ENCODE results near the gene EIPR1.
A peak's percentile ranks its signal among the peaks of the same experiment; 100 is the strongest.
"Not testable (repeated sequence)": the region's sequence is repeated elsewhere in the genome, so short reads cannot be mapped to it uniquely, and the experiment has no call there.

The EIPR1 gene

DNA sequence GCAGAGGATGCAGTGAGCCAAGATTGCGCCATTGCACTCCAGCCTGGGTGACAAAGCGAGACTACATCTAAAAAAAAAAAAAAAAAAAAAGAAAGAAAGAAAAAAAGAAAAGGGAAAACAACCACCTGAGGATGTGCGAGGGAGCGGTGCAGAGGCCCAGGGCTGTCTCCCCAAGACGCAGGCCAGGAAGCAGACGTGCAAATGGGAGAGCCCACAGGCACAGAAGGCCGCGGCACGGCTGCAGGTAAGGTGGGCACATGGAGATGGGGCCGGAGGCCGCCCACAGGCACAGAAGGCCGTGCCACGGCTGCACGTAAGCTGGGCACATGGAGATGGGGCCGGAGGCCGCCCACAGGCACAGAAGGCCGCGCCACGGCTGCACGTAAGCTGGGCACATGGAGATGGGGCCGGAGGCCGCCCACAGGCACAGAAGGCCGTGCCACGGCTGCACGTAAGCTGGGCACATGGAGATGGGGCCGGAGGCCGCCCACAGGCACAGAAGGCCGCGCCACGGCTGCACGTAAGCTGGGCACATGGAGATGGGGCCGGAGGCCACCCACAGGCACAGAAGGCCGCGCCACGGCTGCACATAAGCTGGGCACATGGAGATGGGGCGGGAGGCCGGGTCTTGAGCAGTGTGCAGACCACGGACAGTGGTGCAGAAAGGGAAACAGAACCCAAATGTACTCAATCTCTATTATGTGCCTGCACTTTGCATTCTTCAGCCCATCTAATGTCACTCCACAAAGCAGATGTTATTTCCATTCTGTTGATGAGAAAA lies 93.6 kb downstream of the EIPR1 start:
- in situ Hi-C loops (cut with HindIII; ENCODE audit: low pct_ligation_motif_present, low pct_unique_long_range_greater_than_20kb, low sequenced_read_pairs); DNase-seq: not testable (repeated sequence)

DNA sequence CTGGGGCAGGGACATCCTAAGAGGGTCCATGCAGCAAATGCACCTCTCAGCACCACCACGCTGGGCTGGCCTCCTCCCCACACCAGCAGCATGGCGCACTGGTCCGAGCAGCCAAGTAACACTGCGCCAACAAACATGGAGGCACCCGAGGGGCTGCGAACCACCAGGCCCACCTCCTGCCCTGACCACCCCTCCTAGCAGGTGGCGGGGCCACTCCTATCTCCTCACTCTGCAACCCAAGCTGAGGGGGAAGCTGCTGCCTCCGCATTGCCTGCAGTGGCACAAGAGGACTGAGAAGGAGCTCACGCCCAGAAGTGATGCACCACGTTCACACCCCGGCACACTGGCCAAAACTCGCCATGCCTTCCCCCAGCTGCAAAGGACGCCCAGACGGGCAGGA lies 94.4 kb downstream of the EIPR1 start:
- DNase-seq: no peak
- in situ Hi-C loops (cut with HindIII; ENCODE audit: low pct_ligation_motif_present, low pct_unique_long_range_greater_than_20kb, low sequenced_read_pairs): no loop called here

DNA sequence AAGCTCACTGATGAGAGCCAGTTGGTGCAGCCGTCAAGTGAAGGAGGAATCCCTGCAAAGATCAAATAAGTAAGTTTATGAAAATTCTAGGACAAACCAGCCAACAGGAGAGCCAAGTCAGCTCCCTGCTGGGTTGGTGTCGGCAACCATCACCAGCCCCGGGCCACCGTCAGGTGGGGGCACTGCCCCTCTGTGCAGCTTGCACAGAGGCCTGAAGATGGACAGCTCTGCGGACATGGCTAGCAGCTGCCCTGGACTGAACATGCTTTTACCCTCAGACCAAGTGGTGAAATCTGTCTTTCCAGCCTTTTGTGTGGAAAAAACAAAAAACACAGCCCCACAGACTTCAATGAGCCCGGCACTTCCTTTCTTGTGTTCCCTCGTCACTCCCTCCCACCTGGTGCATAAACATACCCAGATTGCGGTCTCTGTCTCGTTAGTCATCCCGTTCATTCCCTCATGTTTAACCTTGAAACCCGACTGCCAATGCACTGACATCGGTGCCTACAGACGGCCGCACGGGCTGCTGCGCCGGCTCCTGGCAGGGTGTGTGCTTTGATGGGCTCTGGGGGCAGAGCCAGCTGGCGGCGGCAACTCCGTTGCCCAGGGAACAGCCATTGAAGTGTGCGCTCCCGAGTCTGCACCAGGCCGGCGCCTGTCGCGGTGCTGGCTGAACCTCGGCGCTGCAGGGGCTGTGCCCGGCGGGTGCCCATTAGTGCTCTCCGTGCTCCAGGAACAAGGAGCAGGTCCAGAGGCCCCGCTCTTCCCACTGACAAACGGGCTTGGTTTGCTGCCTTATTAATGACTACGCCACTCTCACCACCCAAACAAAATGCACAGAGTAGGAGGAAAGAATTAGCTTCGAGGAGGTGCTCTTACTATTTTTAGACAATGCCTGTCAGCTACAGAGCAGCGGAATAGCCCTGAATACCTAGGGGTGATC lies 95.3 kb downstream of the EIPR1 start:
- peak; percentile 97 for DNase-seq
- in situ Hi-C loops (cut with HindIII; ENCODE audit: low pct_ligation_motif_present, low pct_unique_long_range_greater_than_20kb, low sequenced_read_pairs): no loop called here

DNA sequence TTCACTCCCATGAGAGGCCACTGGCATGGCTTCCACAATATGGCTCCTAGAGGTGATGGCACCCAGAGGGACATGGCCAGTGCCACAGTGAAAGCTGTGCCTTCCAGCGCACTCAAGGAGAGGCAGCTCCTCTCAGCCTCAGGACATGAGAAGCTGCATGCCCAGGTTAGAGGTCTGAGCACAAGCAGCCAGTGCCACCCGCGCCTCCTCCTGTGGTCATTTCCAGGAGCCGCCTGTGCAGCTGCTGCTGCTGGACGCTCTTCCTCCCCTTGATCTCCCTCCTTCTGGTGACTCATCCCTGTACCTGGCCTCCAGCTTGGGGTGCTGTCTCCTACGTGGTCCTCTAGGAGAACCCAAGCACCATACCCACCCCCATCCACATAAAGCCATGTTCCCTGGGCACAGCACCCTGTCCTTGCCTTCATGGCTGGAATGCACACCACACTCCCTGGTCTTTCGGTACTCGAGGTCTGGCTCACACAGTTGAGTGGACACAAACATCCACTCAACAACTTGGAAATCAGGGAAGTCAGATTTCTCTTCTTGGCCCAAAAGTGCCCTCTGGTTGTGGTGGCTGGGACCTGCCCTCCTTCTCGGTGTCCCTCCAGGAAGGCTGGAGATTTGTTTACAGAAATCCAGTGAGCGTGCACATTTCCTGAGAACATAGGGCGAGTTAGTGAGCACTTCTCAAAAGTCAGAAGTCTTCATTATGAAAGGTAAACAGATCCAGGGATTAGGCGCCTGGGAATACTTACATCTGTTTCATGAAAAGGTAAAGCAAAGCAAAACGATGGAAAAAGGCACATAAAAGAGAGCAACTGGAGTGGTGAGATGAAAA lies 96.7 kb downstream of the EIPR1 start:
- peak; percentile 49 for DNase-seq

DNA sequence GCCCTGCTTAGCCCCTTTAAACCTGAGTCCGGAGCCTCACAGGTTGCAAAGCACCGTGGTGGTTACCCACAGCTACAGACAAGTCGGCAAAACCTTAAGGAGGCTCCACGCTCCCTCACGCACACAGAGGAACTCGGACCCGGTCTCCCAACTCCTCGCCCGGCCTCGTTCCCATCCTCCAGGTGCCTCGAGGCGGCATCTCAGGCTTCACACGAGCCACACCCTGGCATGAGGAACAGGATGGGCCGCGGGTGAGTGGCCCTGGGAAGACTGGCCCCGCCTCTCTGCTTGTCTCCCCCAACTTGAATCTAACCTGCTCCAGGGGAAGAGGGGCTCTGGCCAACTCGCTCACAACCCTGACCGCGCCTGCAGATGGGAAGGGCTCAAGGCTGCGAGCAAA lies 97.4 kb downstream of the EIPR1 start:
- in situ Hi-C loops (cut with HindIII; ENCODE audit: low pct_ligation_motif_present, low pct_unique_long_range_greater_than_20kb, low sequenced_read_pairs): no loop called here
- DNase-seq: no peak

More for the DNA sequence above, 96.7 kb downstream of the EIPR1 start:
- in situ Hi-C loops (cut with HindIII; ENCODE audit: low pct_ligation_motif_present, low pct_unique_long_range_greater_than_20kb, low sequenced_read_pairs): no loop called here

DNA sequence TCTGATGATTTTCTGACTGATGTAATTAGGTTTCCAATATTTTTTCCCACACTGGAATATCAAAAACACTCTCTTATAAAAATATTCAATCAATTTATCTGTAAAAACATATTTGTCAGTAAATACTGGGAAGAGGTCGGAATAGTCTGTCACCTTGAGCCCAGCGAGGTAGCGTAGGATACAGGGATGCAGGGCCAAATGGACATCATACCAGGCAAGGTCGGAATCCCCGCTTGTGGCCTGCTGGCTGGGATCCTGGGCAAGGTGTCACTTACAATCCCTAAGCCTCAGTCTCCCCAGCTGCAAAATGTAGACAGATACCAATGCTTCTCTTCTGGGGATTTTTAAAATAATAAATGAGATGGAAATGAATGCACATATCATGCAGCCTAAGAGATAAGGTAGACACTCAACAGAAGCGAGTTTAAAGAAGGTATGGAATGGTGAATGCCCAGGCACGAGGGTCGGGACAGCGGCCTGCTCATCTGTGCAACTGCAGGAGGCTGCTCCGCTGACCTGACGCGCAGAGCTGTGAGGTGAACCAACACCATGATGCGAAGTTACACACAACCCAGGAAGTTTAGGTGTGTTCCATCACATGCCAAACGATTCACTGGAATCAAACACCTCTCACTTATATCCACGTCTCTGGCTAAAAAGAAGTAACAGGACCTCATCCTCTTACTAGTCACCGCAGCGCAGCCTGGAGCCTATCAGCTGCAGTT lies 98.2 kb downstream of the EIPR1 start:
- DNase-seq: no peak
- in situ Hi-C loops (cut with HindIII; ENCODE audit: low pct_ligation_motif_present, low pct_unique_long_range_greater_than_20kb, low sequenced_read_pairs): no loop called here

DNA sequence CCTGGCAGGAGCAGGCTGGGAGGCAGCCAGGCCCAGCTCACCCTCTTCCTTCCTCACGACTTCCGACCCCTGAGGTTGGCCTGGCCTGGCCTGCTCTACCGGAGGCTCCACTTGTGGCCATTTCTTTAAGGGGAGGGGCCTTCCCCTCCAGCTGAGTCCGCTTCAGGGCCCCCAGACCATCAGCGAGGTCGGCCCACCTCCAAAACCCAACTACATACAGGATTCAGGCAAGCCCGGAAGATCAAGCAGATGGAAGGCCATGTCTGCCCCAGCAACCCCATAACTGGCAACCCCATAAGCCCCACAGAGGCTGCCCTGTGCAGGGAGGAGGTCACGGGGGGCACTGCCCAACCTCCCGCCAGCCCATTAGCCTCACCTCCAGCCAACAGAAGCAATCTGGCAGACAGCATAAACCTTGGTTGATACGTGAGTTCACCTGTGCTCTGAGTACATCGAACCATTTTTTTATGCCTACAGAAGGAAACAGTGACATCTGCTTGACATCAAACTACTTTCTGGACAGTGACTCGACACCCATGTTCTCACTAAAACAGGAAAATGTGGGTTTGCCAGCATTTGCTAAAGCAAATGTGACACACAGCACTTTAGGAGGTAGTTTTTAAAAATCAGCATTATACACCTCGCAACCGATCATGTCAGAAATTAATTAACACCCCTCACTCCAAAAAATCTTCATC lies 98.9 kb downstream of the EIPR1 start:
- DNase-seq: no peak
- in situ Hi-C loops (cut with HindIII; ENCODE audit: low pct_ligation_motif_present, low pct_unique_long_range_greater_than_20kb, low sequenced_read_pairs): no loop called here

DNA sequence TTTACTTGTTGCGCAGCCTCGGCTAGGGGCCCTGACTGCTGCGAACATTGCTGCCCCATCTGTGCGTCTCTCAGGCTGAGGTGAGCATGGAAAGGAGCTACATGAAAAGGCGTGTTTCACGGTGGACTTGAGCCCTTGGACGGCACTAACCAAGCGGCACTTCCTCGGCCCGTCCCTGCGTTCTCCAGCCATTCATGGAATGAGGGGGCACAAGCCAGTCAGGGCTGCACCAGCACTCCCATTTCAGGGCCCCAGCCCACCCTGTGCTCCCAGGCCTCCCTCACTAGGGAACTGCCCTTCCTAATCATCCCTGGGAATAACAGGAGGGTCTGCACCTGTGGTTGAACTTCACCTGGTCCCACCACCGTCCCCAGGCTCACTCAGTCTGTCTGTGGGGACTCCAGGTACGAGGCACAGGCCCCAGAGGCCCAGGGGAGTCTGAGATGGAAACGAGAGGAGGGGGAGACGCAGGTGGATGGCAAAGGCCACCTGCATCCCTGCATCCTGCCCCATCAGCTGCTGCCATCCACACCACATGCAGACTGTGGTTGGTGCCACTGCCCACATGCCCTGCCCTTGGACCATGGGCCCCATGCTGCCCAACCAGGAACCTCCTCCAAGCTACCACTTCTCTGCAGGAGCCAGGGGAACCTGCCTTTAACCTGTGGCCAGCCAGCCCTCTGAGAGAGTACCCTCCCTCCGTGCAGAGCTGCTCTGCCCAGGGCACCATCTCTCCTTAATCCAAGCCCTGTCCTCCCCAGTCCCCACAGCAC lies 99.7 kb downstream of the EIPR1 start:
- no peak for DNase-seq
- in situ Hi-C loops (cut with HindIII; ENCODE audit: low pct_ligation_motif_present, low pct_unique_long_range_greater_than_20kb, low sequenced_read_pairs): no loop called here

DNA sequence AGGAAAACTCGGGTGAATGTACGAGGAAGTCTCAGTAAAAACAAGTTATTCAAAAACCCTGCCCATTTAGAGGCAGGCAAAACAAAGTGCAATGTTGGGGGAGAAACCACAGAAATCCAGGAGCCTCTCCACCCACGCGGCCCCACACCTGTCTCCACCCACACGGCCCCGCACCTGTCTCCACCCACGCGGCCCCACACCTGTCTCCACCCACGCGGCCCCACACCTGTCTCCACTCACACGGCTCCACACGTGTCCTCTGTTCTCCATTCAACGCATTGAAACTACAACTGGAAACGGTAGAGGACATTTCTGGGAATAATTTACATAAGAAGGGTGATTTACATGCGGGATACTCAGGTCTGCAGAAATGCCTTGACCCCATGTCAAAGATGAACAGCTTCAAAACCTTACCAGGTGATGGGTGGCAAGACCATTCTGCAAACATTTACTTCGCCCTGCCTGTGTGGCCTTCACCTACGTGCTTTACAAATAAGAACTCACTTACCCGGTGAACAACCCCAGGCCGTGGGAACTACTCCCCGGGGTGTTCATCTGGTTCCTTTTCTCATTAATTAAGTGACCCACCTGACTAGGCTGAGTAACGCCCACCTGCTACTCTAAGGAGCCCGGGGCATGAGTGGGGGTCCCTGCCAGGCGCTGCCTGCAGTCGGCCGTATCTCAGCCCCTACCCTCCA lies 100.4 kb downstream of the EIPR1 start:
- in situ Hi-C loops (cut with HindIII; ENCODE audit: low pct_ligation_motif_present, low pct_unique_long_range_greater_than_20kb, low sequenced_read_pairs): no loop called here
- DNase-seq: no peak

DNA sequence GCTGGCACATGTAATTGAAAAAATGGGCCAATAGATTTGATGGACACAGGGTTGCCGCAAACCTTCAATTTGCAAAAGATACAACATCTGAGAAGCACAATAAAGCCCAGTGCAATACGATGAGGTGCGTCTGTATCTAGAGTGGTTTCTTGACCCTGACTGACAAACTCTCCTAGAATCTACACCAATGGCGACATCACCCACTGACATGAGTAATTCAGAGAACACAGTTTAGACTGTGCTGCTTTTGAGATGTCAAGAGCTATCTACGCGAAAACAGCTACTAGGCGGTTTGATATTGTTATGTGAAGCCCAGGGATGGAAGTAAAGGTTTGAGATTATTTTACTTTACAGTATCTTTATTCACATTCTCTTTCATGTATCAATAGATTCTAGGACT lies 104.9 kb downstream of the EIPR1 start:
- in situ Hi-C loops (cut with HindIII; ENCODE audit: low pct_ligation_motif_present, low pct_unique_long_range_greater_than_20kb, low sequenced_read_pairs): no loop called here
- DNase-seq: no peak

DNA sequence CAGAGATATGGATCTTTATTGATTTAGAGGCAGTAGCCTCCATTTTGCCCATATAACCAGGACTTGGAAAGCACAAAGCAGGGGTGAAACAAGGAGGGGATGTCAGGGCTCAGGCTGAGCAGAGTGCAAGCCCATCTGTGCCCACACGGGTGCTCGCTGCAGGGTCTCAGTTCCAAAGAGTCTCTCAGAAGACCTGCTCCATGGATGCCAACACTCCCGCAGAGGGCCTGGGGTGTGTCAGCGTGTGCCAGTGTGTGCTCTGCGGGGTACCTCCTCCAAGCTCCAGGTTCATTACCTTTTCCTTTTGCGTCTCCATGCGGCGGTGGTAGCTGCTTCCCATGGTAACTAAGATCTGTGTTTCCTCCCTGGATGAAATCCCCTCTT lies 107.5 kb downstream of the EIPR1 start:
- in situ Hi-C loops (cut with HindIII; ENCODE audit: low pct_ligation_motif_present, low pct_unique_long_range_greater_than_20kb, low sequenced_read_pairs): no loop called here

DNA sequence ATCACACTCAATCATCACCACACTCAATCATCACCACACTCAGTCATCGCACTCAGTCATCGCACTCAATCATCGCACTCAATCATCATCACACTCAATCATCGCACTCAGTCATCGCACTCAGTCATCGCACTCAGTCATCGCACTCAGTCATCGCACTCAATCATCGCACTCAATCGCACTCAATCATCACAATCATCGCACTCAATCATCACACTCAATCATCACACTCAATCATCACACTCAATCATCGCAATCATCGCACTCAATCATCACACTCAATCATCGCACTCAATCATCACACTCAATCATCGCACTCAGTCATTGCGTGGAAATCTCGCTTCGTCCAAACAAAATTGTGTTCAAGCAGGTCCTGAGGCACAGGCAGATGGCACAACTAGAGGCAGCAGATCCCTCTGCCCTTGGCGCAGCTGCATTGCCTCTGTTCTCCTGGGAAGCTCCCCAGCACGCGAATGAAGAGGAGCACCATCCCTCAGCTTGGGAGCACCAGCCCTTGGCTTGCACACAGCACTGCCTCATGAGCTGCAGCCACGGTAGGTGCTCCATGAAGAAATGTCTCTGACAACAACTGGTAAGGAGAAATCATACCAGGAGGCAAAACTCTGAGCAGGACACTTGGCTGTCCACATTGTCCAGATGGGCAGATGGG lies 108.1 kb downstream of the EIPR1 start:
- in situ Hi-C loops (cut with HindIII; ENCODE audit: low pct_ligation_motif_present, low pct_unique_long_range_greater_than_20kb, low sequenced_read_pairs): no loop called here
- DNase-seq: no peak

More for the DNA sequence above, 107.5 kb downstream of the EIPR1 start:
- DNase-seq: no peak

DNA sequence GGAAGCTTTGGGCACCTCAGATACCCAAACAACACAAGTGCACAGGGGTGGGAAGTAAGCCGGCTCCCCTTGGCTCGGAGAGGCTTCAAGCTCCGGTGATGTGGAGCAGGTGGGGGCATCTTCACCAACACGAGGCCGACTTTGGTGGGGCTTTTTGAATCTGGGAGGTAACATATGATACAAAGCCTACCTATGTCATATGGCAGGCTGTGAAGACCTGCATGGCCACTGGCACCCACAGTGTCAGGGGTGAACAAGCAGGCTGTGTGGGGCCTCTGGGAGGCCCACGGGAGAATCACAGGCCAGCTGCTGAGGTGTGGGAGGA lies 109.0 kb downstream of the EIPR1 start:
- in situ Hi-C loops (cut with HindIII; ENCODE audit: low pct_ligation_motif_present, low pct_unique_long_range_greater_than_20kb, low sequenced_read_pairs): no loop called here
- DNase-seq: no peak

DNA sequence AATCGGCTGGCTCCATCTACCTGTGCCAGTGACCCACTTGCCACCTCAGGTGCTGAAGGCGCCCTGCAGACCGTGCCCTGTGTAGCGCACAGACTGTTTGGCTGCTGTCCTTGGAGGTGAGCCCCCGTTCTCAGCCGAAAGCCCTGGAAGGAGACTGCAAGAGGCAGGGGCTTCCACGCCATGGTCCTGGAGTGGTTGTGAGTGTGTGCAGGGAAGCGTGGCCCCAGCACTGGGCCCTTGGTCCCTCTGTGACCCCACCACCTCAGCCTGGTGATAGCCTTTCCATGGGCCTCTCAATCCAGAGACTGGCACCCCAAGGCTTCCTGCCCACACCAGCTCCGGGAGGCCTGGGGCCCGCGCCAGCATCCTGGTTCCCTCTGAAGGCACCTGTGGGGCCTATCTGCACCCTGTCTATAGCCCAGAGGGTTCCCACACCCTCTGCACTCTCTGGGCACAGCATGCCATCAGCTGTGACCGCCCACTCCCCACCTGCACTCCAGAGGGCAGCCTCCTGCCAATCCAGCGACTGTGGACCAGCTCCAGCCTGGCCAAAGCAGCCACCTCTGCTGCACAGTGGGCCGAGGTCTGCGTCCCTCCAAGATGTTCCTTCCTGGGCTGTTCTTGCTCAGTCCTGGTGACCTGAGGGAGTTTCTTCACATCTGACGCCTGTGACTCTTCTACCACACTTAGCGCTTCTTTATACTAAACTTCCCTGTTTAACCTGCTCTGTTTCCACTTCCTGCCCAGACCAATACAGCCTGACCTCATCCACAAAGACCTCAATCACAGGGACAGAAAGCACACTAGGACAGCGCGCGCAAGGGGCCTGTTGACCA lies 109.5 kb downstream of the EIPR1 start:
- no peak for DNase-seq
- in situ Hi-C loops (cut with HindIII; ENCODE audit: low pct_ligation_motif_present, low pct_unique_long_range_greater_than_20kb, low sequenced_read_pairs): no loop called here

All from ACHN (cell line).